Keratinocyte (primary cell): ENCODE results near the gene ZNF792. TPM values are rescaled to one million over a fixed set of nuclear protein-coding genes. Genes with fewer than 3 reads are reported as not detected.

ENCODE experiments used
- DNase-seq: peaks from one replicate; pipeline ENCODE4 v3.0.0-alpha.2; 2011; ENCODE audit warnings: low read depth, missing footprints, low spot score
- FAIRE-seq: peaks from 2 replicates; lab custom pipeline; 2011; peaks lifted over from hg19 to GRCh38; lab: Jason Lieb, UNC
- H2AFZ ChIP-seq: 2 replicates; pipeline ENCODE4 v1.6.0; 2012; ENCODE audit warnings: low read length, control low read depth, inconsistent platforms; ENCODE audit not compliant: control insufficient read depth
- H3K27ac ChIP-seq: 2 replicates; pipeline ENCODE4 v1.5.1; 2011; ENCODE audit warnings: low read length; ENCODE audit not compliant: control insufficient read depth, insufficient read depth
- H3K27me3 ChIP-seq: 3 replicates; pipeline ENCODE4 v1.6.0; 2011; ENCODE audit warnings: low read length; ENCODE audit not compliant: control insufficient read depth, insufficient read depth; ENCODE audit errors: extremely low read depth
- H3K36me3 ChIP-seq, 2 experiments: 2 replicates in 1 of 2; 3 replicates in 1 of 2; pipeline ENCODE4 v1.5.1; 2011; ENCODE audit warnings: low read length in 2 of 2, mild to moderate bottlenecking in 1 of 2; ENCODE audit not compliant: control insufficient read depth in 2 of 2, insufficient read depth in 2 of 2; ENCODE audit errors: extremely low read depth in 1 of 2
- H3K4me1 ChIP-seq: 3 replicates; pipeline ENCODE4 v1.5.1; 2011; ENCODE audit warnings: low read length; ENCODE audit not compliant: control insufficient read depth, insufficient read depth; ENCODE audit errors: extremely low read depth
- H3K4me2 ChIP-seq: 3 replicates; pipeline ENCODE4 v1.6.0; 2011; ENCODE audit warnings: low read depth, low read length; ENCODE audit not compliant: control insufficient read depth, insufficient read depth; ENCODE audit errors: extremely low read depth
- H3K4me3 ChIP-seq, 3 experiments: fragments of 200-600 bp in 1 of 3; sonication (generic) in 1 of 3; 2 replicates in 2 of 3; 3 replicates in 1 of 3; pipeline ENCODE4 v1.5.1; 2011 to 2016; ENCODE audit warnings: low read length in 3 of 3, mild to moderate bottlenecking in 3 of 3, control low read depth in 2 of 3, inconsistent platforms in 1 of 3, low read depth in 1 of 3, mixed read lengths in 1 of 3, mixed run types in 1 of 3, moderate library complexity in 1 of 3; ENCODE audit not compliant: control insufficient read depth in 2 of 3, insufficient read depth in 2 of 3; ENCODE audit errors: extremely low read depth in 1 of 3
- H3K79me2 ChIP-seq: 2 replicates; pipeline ENCODE4 v1.6.0; 2012; ENCODE audit warnings: low read length; ENCODE audit not compliant: control insufficient read depth, insufficient read depth
- H3K9ac ChIP-seq: 3 replicates; pipeline ENCODE4 v1.6.0; 2011; ENCODE audit warnings: low read length; ENCODE audit not compliant: control insufficient read depth, insufficient read depth; ENCODE audit errors: extremely low read depth
- H3K9me1 ChIP-seq: 3 replicates; pipeline ENCODE4 v1.6.0; 2011; ENCODE audit warnings: low read length; ENCODE audit not compliant: control insufficient read depth, insufficient read depth; ENCODE audit errors: extremely low read depth
- H3K9me3 ChIP-seq: 2 replicates; pipeline ENCODE4 v1.5.1; 2012; ENCODE audit warnings: low read depth, low read length; ENCODE audit not compliant: control insufficient read depth
- H4K20me1 ChIP-seq: 3 replicates; pipeline ENCODE4 v1.6.0; 2011; ENCODE audit warnings: low read length; ENCODE audit not compliant: control insufficient read depth, insufficient read depth; ENCODE audit errors: extremely low read depth
- EZH2 ChIP-seq: IDR thresholded peaks from one replicate; pipeline ENCODE4 v1.6.1; 2012; ENCODE audit warnings: inconsistent platforms, mild to moderate bottlenecking, low read length, moderate library complexity
- dilution Hi-C: fragments of 300-500 bp; cut with MboI; formaldehyde crosslinking; loops from one replicate; pipeline ENCODE4 v1.7.0; 2020; ENCODE audit warnings: low sequenced_read_pairs; ENCODE audit not compliant: extremely low pct_ligation_motif_present
- polyA plus RNA-seq, 5 experiments: library from polyadenylated mRNA; depleted of rRNA in 3 of 5; stranded (reverse) in 3 of 5; stranded (forward) in 1 of 5; unstranded in 1 of 5; fragments of >200 nt; gene quantifications; 1 replicate in 1 of 5; 2 replicates in 3 of 5; 3 replicates in 1 of 5; pipeline versions ENCODE4 v1.2.1 to v1.2.3, GENCODE V29; 2011 to 2012; ENCODE audit warnings: missing spikeins in 2 of 5, low read depth in 1 of 5, low replicate concordance in 1 of 5
- TF ChIP-seq, protein P1 (sequence below), 3 experiments: IDR thresholded peaks in 1 of 3; conservative IDR thresholded peaks in 1 of 3; optimal IDR thresholded peaks in 1 of 3; 2 replicates in 2 of 3; 3 replicates in 1 of 3; pipeline versions ENCODE3 to v1.5.1; 2011; ENCODE audit warnings: low read length in 3 of 3, mild to moderate bottlenecking in 3 of 3, moderate library complexity in 2 of 3, control low read depth in 1 of 3, inconsistent platforms in 1 of 3; ENCODE audit not compliant: insufficient read depth in 2 of 3; ENCODE audit errors: extremely low read depth in 1 of 3

Gene ZNF792
- polyA plus RNA-seq, 1 donor (not counting 4 experiments of a cell fraction or from before 2014, with no cell fraction given): 1.9 TPM

DNA sequence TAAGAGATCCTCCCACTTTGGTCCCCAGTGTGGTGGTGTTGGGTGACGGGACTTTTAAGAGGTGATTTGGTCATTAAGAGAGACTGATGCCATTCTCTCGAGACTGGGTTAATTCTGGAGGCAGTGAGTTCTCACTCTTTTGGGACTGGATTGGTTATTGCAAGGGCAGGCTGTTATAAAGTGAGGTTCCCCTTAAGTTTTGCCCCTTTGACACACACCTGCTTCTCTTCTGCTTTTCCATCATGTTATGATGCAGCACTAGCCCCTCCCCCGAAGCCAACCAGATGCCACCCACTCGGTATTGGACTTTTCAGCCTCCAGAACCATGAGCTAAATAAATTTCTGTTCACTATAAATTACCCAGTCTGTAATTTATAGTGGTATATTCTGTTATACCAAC, 19.8 kb upstream of the ZNF792 start:
- no peaks in the 10 kb centered on the region for H3K36me3 ChIP-seq
- FAIRE-seq: no peak
- H3K27me3 ChIP-seq: no peaks in the 10 kb centered on the region
- no peaks in the 10 kb centered on the region for H3K9me3 ChIP-seq
- H3K9ac ChIP-seq: no peak overlapping the region
- no peaks in the 10 kb centered on the region for H3K9me1 ChIP-seq
- H3K4me3 ChIP-seq: no peak overlapping the region
- dilution Hi-C loops: no loop called here
- H3K4me2 ChIP-seq: no peak overlapping the region
- no peaks in the 10 kb centered on the region for H3K4me1 ChIP-seq
- no peak overlapping the region for H3K27ac ChIP-seq
- no peak for DNase-seq
- H3K79me2 ChIP-seq: no peaks in the 10 kb centered on the region
- TF ChIP-seq, protein P1, sequence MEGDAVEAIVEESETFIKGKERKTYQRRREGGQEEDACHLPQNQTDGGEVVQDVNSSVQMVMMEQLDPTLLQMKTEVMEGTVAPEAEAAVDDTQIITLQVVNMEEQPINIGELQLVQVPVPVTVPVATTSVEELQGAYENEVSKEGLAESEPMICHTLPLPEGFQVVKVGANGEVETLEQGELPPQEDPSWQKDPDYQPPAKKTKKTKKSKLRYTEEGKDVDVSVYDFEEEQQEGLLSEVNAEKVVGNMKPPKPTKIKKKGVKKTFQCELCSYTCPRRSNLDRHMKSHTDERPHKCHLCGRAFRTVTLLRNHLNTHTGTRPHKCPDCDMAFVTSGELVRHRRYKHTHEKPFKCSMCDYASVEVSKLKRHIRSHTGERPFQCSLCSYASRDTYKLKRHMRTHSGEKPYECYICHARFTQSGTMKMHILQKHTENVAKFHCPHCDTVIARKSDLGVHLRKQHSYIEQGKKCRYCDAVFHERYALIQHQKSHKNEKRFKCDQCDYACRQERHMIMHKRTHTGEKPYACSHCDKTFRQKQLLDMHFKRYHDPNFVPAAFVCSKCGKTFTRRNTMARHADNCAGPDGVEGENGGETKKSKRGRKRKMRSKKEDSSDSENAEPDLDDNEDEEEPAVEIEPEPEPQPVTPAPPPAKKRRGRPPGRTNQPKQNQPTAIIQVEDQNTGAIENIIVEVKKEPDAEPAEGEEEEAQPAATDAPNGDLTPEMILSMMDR (optimal IDR thresholded peaks at IDR 0.05 in 1 of 3, IDR thresholded peaks at IDR 0.05 in 1 of 3, conservative IDR thresholded peaks at IDR 0.05 in 1 of 3; ENCODE audit: extremely low read depth in 1 of 3, insufficient read depth in 2 of 3, low read length in 3 of 3): no peak
- no peak for TF ChIP-seq EZH2
- no peaks in the 10 kb centered on the region for H4K20me1 ChIP-seq
- no peak overlapping the region for H2AFZ ChIP-seq

DNA sequence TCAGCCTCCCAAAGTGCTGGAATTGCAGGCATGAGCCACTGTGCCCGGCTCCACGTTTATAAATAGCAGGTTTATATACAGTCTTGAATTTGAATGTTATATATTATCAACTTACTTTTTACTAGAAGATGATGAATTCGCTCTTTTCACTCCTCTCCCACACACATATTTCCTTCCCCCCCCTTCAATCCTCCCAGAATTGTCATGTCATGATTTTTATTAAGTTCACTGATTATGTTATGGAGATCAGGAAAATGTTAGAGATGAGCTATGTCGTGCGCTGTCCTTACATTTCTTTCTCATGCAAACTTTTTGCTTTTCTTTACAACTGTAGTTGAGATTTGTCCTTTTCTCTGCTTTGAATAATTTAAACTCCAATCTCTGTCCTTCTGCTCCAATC, 18.2 kb upstream of the ZNF792 start:
- no peak for FAIRE-seq
- no peak overlapping the region for H3K27ac ChIP-seq
- H3K9ac ChIP-seq: no peak overlapping the region
- H3K4me3 ChIP-seq: no peak overlapping the region
- no peaks in the 10 kb centered on the region for H4K20me1 ChIP-seq
- no peaks in the 10 kb centered on the region for H3K9me3 ChIP-seq
- H3K4me2 ChIP-seq: no peak overlapping the region
- H3K79me2 ChIP-seq: no peaks in the 10 kb centered on the region
- H3K4me1 ChIP-seq: no peaks in the 10 kb centered on the region
- no peaks in the 10 kb centered on the region for H3K36me3 ChIP-seq
- H2AFZ ChIP-seq: no peak overlapping the region
- H3K27me3 ChIP-seq: no peaks in the 10 kb centered on the region
- no peak for DNase-seq
- no peaks in the 10 kb centered on the region for H3K9me1 ChIP-seq
- dilution Hi-C loops: no loop called here
- TF ChIP-seq, protein P1 (optimal IDR thresholded peaks at IDR 0.05 in 1 of 3, IDR thresholded peaks at IDR 0.05 in 1 of 3, conservative IDR thresholded peaks at IDR 0.05 in 1 of 3; ENCODE audit: extremely low read depth in 1 of 3, insufficient read depth in 2 of 3, low read length in 3 of 3): no peak
- TF ChIP-seq EZH2: no peak
